ENCODE results near the gene FAIM2. TPM values are rescaled to one million over a fixed set of nuclear protein-coding genes. Genes with fewer than 3 reads are reported as not detected.

FAIM2 gene
- polyA plus RNA-seq (ENCODE audit: insufficient read length in 3 of 3), result 1 to 10 TPM; 2.1 to 5.9 (median 2.8) TPM

- no peak for DNase-seq (ENCODE audit: low read depth in 3 of 3, low spot score in 2 of 3)
These were observed at the start of gene FAIM2 for GRCh38 chr12:49903700-49904423. Gene FAIM2 (minus strand): TSS chr12:49903900. CDS start chr12:49903792, 108 bp downstream.

GRCh38 chr12:49953151-49953550 lies 49.5 kb upstream of the FAIM2 start:
- no peak for DNase-seq (ENCODE audit: low read depth in 3 of 3, low spot score in 2 of 3)

- DNase-seq (ENCODE audit: low read depth in 3 of 3, low spot score in 2 of 3), result no peak
These were observed 48.8 kb upstream of the FAIM2 start for GRCh38 chr12:49952391-49953055.

GRCh38 chr12:49951411-49952240 lies 47.9 kb upstream of the FAIM2 start:
- no peak for DNase-seq (ENCODE audit: low read depth in 3 of 3, low spot score in 2 of 3)

GRCh38 chr12:49950273-49951251 lies 46.9 kb upstream of the FAIM2 start, which contains the start of gene AQP2:
Gene AQP2 (plus strand): TSS chr12:49950737. CDS start chr12:49950831, 94 bp downstream.
- no peak for DNase-seq (ENCODE audit: low read depth in 3 of 3, low spot score in 2 of 3)

GRCh38 chr12:49949866-49950265 lies 46.2 kb upstream of the FAIM2 start:
- DNase-seq (ENCODE audit: low read depth in 3 of 3, low spot score in 2 of 3), result no peak

GRCh38 chr12:49948866-49949845 lies 45.5 kb upstream of the FAIM2 start:
- no peak for DNase-seq (ENCODE audit: low read depth in 3 of 3, low spot score in 2 of 3)

GRCh38 chr12:49947593-49948226 lies 44.0 kb upstream of the FAIM2 start:
- no peak for DNase-seq (ENCODE audit: low read depth in 3 of 3, low spot score in 2 of 3)

- DNase-seq (ENCODE audit: low read depth in 3 of 3, low spot score in 2 of 3), result no peak
These were observed 42.8 kb upstream of the FAIM2 start for GRCh38 chr12:49946497-49946896.

GRCh38 chr12:49946086-49946485 lies 42.4 kb upstream of the FAIM2 start:
- DNase-seq (ENCODE audit: low read depth in 3 of 3, low spot score in 2 of 3), result no peak

- DNase-seq (ENCODE audit: low read depth in 3 of 3, low spot score in 2 of 3), result peak in 2 of 3 donors; percentile 61 to 71
These were observed 41.8 kb upstream of the FAIM2 start for GRCh38 chr12:49945394-49946080.

- DNase-seq (ENCODE audit: low read depth in 3 of 3, low spot score in 2 of 3), result no peak
These were observed 41.0 kb upstream of the FAIM2 start for GRCh38 chr12:49944718-49945117.

- DNase-seq (ENCODE audit: low read depth in 3 of 3, low spot score in 2 of 3), result no peak
These were observed 40.3 kb upstream of the FAIM2 start for GRCh38 chr12:49944046-49944445.

GRCh38 chr12:49943625-49943960 lies 39.9 kb upstream of the FAIM2 start:
- DNase-seq (ENCODE audit: low read depth in 3 of 3, low spot score in 2 of 3), result no peak

- DNase-seq (ENCODE audit: low read depth in 3 of 3, low spot score in 2 of 3), result no peak
These were observed 39.4 kb upstream of the FAIM2 start for GRCh38 chr12:49942921-49943624.

- DNase-seq (ENCODE audit: low read depth in 3 of 3, low spot score in 2 of 3), result no peak
These were observed 38.8 kb upstream of the FAIM2 start for GRCh38 chr12:49942512-49942893.

Data from right renal cortex interstitium (tissue), 3 donors.